Right lobe of liver (tissue), 6 donors: ENCODE data around the gene TANK. TPM values are rescaled to one million over a fixed set of nuclear protein-coding genes. Genes with fewer than 3 reads are reported as not detected.

Source experiments
- ATAC-seq, 4 donors: fragments of 200-7000 bp; cut with Tn5 transposase; one replicate each; pipeline ENCODE4 v1.9.1; 2020; ENCODE audit warnings: mild to moderate bottlenecking in 4 of 4, moderate library complexity in 4 of 4
- DNase-seq, 3 donors: peaks; one replicate each; pipeline ENCODE4 v3.0.0-alpha.2; 2020
- H3K27ac ChIP-seq, 3 donors: fragments of 200-600 bp; one replicate each; pipeline ENCODE4 v1.8.0; 2022
- H3K27me3 ChIP-seq, 2 donors: fragments of 200-600 bp; one replicate each; pipeline ENCODE4 v1.8.0; 2022
- H3K36me3 ChIP-seq, 4 donors: fragments of 200-600 bp; sonication (generic) in 1 of 4; one replicate each; pipeline versions ENCODE4 v1.5.1 to v1.8.0; 2017 to 2022; ENCODE audit warnings: control low read depth in 1 of 4
- H3K4me1 ChIP-seq, 4 donors: fragments of 200-600 bp; sonication (generic) in 1 of 4; one replicate each; pipeline versions ENCODE4 v1.5.1 to v1.8.0; 2017 to 2022; ENCODE audit warnings: control low read depth in 1 of 4
- H3K4me3 ChIP-seq, 3 donors: fragments of 200-600 bp; one replicate each; pipeline ENCODE4 v1.8.0; 2022
- H3K9me3 ChIP-seq, 4 donors: fragments of 200-600 bp; sonication (generic) in 1 of 4; one replicate each; pipeline versions ENCODE4 v1.5.1 to v1.8.0; 2017 to 2022; ENCODE audit warnings: control low read depth in 1 of 4
- CTCF ChIP-seq, 4 donors: fragments of 200-600 bp in 3 of 4; fragments of 450-650 bp in 1 of 4; IDR thresholded peaks; one replicate each; pipeline versions ENCODE4 v1.5.1 to v1.8.0; 2016 to 2022; ENCODE audit warnings: antibody characterized with exemption in 4 of 4, mild to moderate bottlenecking in 2 of 4
- POLR2A ChIP-seq: fragments of 450-650 bp; IDR thresholded peaks from one replicate; pipeline ENCODE4 v1.6.1; 2017; ENCODE audit warnings: antibody characterized with exemption, mild to moderate bottlenecking
- WGBS: methylation state at CpG from one replicate; pipeline ENCODE4 v1.1.6; 2018; ENCODE audit warnings: low coverage, low lambda C conversion rate; ENCODE audit not compliant: insufficient coverage; ENCODE audit errors: missing lambda C conversion rate; 5-methylcytosine and 5-hydroxymethylcytosine counted together
- intact Hi-C, 2 donors: fragments of 100-400 bp; cut with DNase I; formaldehyde crosslinking; loops; one replicate each; pipeline versions ENCODE4 v1.11.2 to v1.14.1; 2022
- total RNA-seq, 6 experiments: library from RNA; depleted of rRNA in 2 of 6; stranded (reverse); fragments of >200 nt in 2 of 6; fragmentation: NEBNext Ultra II Directional in 3 of 6; extraction: Animal tissue kit (Norgen Biotek cat#: 25700) in 3 of 6; gene quantifications; one replicate each; pipeline versions ENCODE4 v1.1.0 to v1.2.4, GENCODE V29; 2016 to 2023
- donor health status: DM: no; HTN: yes; CAD: no.
- donor health status: DM: no; HTN: no; CAD: no.
- donor health status: DM: no; HTN: no; CAD: no.
- donor health status: DM: no; HTN: yes; CAD: no.
- donor health status: DM: no; HTN: yes; CAD: no.

Gene TANK
- total RNA-seq, 6 experiments from 2014 or later: 25.4 to 46.4 (median 36.0) TPM

GRCh38 chr2:161152302-161152701 lies 7.9 kb upstream of the TANK start:
- ATAC-seq: no peak
- TF ChIP-seq POLR2A (no peak), CTCF (IDR thresholded peaks at IDR 0.05) (no peak)
- no peaks in the 10 kb centered on the region for H3K4me1 ChIP-seq
- no peak overlapping the region for H3K27ac ChIP-seq
- H3K27me3 ChIP-seq: no peaks in the 10 kb centered on the region
- intact Hi-C loops: no loop called here
- no peak for DNase-seq
- peaks cover 0 to 14% (median 5%) of the 10 kb centered on the region in 4 donors for H3K9me3 ChIP-seq
- H3K4me3 ChIP-seq: no peak overlapping the region
- H3K36me3 ChIP-seq: no peaks in the 10 kb centered on the region

- TF ChIP-seq CTCF (IDR thresholded peaks at IDR 0.05) (no peak), POLR2A (no peak)
- ATAC-seq: no peak
- WGBS: 75% methylated on average over 2 of the region's 2 CpGs
- no peak overlapping the region for H3K4me3 ChIP-seq
- intact Hi-C loops: no loop called here
- H3K36me3 ChIP-seq: peaks cover 0 to 10% (median 4%) of the 10 kb centered on the region in 4 donors
- H3K4me1 ChIP-seq: peaks cover 0 to 32% (median 13%) of the 10 kb centered on the region in 4 donors
- H3K27me3 ChIP-seq: no peaks in the 10 kb centered on the region
- peak overlapping the region in 1 of 3 donors; percentile 92 for H3K27ac ChIP-seq
- no peaks in the 10 kb centered on the region for H3K9me3 ChIP-seq
- no peak for DNase-seq
These were observed 1.3 kb upstream of the TANK start for GRCh38 chr2:161158882-161159281.

DNA sequence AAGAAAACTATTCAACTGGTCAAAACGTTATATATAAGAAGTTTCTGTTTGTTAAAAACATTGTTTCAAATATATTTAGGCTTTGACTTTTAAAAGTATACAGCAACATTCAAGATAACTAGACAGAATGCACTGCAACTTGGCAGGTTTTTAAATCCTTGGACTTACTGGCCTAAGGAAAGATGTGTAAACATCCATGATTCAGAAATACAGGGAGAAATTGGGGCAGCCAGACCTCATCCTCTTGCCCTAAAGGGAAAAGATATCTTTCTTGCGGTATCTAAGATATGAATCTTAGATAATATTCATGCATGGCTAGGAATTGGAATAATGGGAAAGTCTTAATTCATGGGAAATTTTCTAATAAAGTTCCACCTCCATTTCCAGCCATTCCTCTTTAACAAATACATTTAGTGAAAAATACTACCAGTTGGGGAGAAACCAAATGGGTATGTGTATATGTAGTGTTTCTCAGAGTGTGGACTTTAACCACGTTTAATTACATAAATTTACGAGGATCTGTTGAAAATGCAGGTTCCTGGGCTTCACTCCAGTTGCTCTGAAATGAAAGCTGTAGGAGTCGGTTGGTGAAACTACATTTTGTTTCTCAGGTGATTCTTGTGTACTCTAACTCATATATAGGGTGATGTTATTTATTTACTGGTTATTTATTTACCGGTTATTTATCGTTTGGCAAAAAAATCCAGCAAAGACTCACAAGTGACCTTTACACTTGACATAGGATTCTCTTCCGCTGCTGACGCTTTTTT lies 587 bp upstream of the TANK start:
- Histone ChIP-seq H3K27ac (peak overlapping the region; percentile 68 to 100 (median 92)), H3K4me3 (peak overlapping the region; percentile 10 to 92 (median 88)), H3K27me3 (no peaks in the 10 kb centered on the region), H3K36me3 (peaks cover 0 to 13% (median 5%) of the 10 kb centered on the region in 4 donors), H3K4me1 (peaks cover 0 to 37% (median 14%) of the 10 kb centered on the region in 4 donors), H3K9me3 (no peaks in the 10 kb centered on the region)
- intact Hi-C loops: no loop called here
- ATAC-seq: no peak
- DNase-seq: no peak
- WGBS: 4% methylated on average over 9 of the region's 9 CpGs
- no peak for TF ChIP-seq CTCF (IDR thresholded peaks at IDR 0.05)

GRCh38 chr2:161161074-161161706 lies 962 bp downstream of the TANK start:
- no peaks in the 10 kb centered on the region for H3K27me3 ChIP-seq
- intact Hi-C loops: no loop called here

More at GRCh38 chr2:161161074-161161706, 962 bp downstream of the TANK start:
- TF ChIP-seq POLR2A (peak; percentile 5), CTCF (IDR thresholded peaks at IDR 0.05) (no peak)
- peak in 2 of 4 donors; percentile 2 to 7 for ATAC-seq
- 6% methylated on average over 13 of the region's 13 CpGs for WGBS
- peaks cover 0 to 13% (median 5%) of the 10 kb centered on the region in 4 donors for H3K36me3 ChIP-seq
- no peaks in the 10 kb centered on the region for H3K9me3 ChIP-seq
- peaks cover 0 to 47% (median 14%) of the 10 kb centered on the region in 4 donors for H3K4me1 ChIP-seq
- DNase-seq: no peak
- peak overlapping the region; percentile 83 to 92 (median 88) for H3K4me3 ChIP-seq
- H3K27ac ChIP-seq: peak overlapping the region; percentile 99 to 100 (median 100)
